Stomach (tissue), 4 donors: ENCODE data around the gene C22orf15.

Experiments
- CTCF ChIP-seq, 7 experiments: fragments of 450-650 bp in 4 of 7; fragments of 200-600 bp in 3 of 7; sonication (generic) in 3 of 7; IDR thresholded peaks; one replicate each; pipeline ENCODE4 v1.5.1; 2016 to 2019; ENCODE audit warnings: antibody characterized with exemption in 7 of 7, control low read depth in 2 of 7, mild to moderate bottlenecking in 1 of 7
- EP300 ChIP-seq: sonication (generic); formaldehyde crosslinking; IDR thresholded peaks from one replicate; pipeline ENCODE4 v1.6.1; 2017; ENCODE audit warnings: antibody characterized with exemption
- POLR2A ChIP-seq, 4 donors: fragments of 450-650 bp; IDR thresholded peaks; one replicate each; pipeline ENCODE4 v1.6.1; 2016; ENCODE audit warnings: antibody characterized with exemption in 4 of 4, control low read depth in 2 of 4, mild to moderate bottlenecking in 1 of 4, moderate library complexity in 1 of 4
- POLR2AphosphoS5 ChIP-seq, 3 donors: sonication (generic); formaldehyde crosslinking; IDR thresholded peaks; one replicate each; pipeline ENCODE4 v1.6.1; 2016; ENCODE audit warnings: antibody characterized with exemption in 3 of 3

GRCh38 chr22:23783265-23784150 lies 20.7 kb downstream of the C22orf15 start:
- no peak for TF ChIP-seq CTCF (IDR thresholded peaks at IDR 0.05)
- TF ChIP-seq POLR2A (IDR thresholded peaks at IDR 0.05), result no peak
- no peak for TF ChIP-seq EP300
- TF ChIP-seq POLR2AphosphoS5 (IDR thresholded peaks at IDR 0.05), result no peak
